HepG2 (cell line): Measurements from ENCODE around the gene LARP1. TPM values are rescaled to one million over a fixed set of nuclear protein-coding genes. Genes with fewer than 3 reads are reported as not detected.

ENCODE experiments used
- IKZF4 ChIP-seq: sonication (generic); formaldehyde crosslinking; IDR thresholded peaks from 2 replicates; pipeline ENCODE4 v1.5.1; 2020; ENCODE audit warnings: borderline replicate concordance, mild to moderate bottlenecking, low read depth, missing genetic modification reagents; ENCODE audit errors: not compliant biosample characterization
- JDP2 ChIP-seq: sonication (generic); formaldehyde crosslinking; IDR thresholded peaks from 2 replicates; pipeline ENCODE4 v1.8.1; 2022; ENCODE audit warnings: missing genetic modification reagents, borderline replicate concordance
- MIER3 ChIP-seq: IDR thresholded peaks from 2 replicates; pipeline ENCODE4 v1.6.1; 2016; ENCODE audit warnings: missing compliant biosample characterization, borderline replicate concordance
- NBN ChIP-seq: fragments of 450-650 bp; conservative IDR thresholded peaks from 2 replicates; pipeline ENCODE4 v1.6.1; 2017
- PAF1 ChIP-seq: IDR thresholded peaks from 2 replicates; pipeline ENCODE4 v1.6.1; 2016; ENCODE audit warnings: missing genetic modification reagents, missing compliant biosample characterization
- RXRB ChIP-seq: IDR thresholded peaks from 2 replicates; pipeline ENCODE4 v1.6.1; 2016; ENCODE audit warnings: borderline replicate concordance, missing genetic modification reagents, missing compliant biosample characterization
- SALL2 ChIP-seq: sonication (generic); formaldehyde crosslinking; IDR thresholded peaks from 2 replicates; pipeline ENCODE4 v1.8.1; 2023; ENCODE audit warnings: mild to moderate bottlenecking, missing genetic modification reagents, inconsistent platforms
- SP1 ChIP-seq, 2 experiments: fragments of 450-650 bp in 1 of 2; sonication (generic) in 1 of 2; formaldehyde crosslinking in 1 of 2; IDR thresholded peaks; 2 replicates each; pipeline versions ENCODE4 v1.4.0 to v1.6.1; 2016 to 2020; ENCODE audit warnings: missing genetic modification reagents in 1 of 2
- TCF7 ChIP-seq: sonication (generic); IDR thresholded peaks from 2 replicates; pipeline ENCODE4 v1.6.1; 2016; ENCODE audit warnings: antibody characterized with exemption, low read depth
- ZBTB21 ChIP-seq: sonication (generic); formaldehyde crosslinking; IDR thresholded peaks from 2 replicates; pipeline ENCODE4 v1.4.0; 2020; ENCODE audit warnings: missing genetic modification reagents
- ZBTB3 ChIP-seq: sonication (generic); formaldehyde crosslinking; IDR thresholded peaks from 2 replicates; pipeline ENCODE4 v1.4.0; 2020; ENCODE audit warnings: low read depth, mild to moderate bottlenecking, moderate library complexity, missing genetic modification reagents, borderline replicate concordance
- ZIK1 ChIP-seq: sonication (generic); formaldehyde crosslinking; IDR thresholded peaks from 2 replicates; pipeline ENCODE4 v1.5.0; 2020; ENCODE audit warnings: mild to moderate bottlenecking, low read depth, missing genetic modification reagents, borderline replicate concordance
- ZNF12 ChIP-seq: sonication (generic); formaldehyde crosslinking; IDR thresholded peaks from 2 replicates; pipeline ENCODE4 v1.5.0; 2020; ENCODE audit warnings: missing genetic modification reagents
- ZNF567 ChIP-seq: sonication (generic); formaldehyde crosslinking; IDR thresholded peaks from 2 replicates; pipeline ENCODE4 v1.8.1; 2023; ENCODE audit warnings: mild to moderate bottlenecking, missing genetic modification reagents, borderline replicate concordance
- ZNF614 ChIP-seq: IDR thresholded peaks from 2 replicates; pipeline ENCODE4 v1.6.1; 2018; ENCODE audit warnings: missing biosample characterization, missing genetic modification reagents, inconsistent platforms, borderline replicate concordance
- ZNF672 ChIP-seq: sonication (generic); formaldehyde crosslinking; IDR thresholded peaks from 2 replicates; pipeline ENCODE4 v1.8.1; 2022; ENCODE audit warnings: missing genetic modification reagents
- ZNF713 ChIP-seq: sonication (generic); formaldehyde crosslinking; IDR thresholded peaks from 2 replicates; pipeline ENCODE4 v1.4.0; 2020; ENCODE audit warnings: mild to moderate bottlenecking, missing genetic modification reagents
- polyA plus RNA-seq, 8 experiments: library from polyadenylated mRNA; depleted of rRNA in 3 of 8; stranded (reverse) in 7 of 8; unstranded in 1 of 8; fragments of >200 nt; fragmentation: Illumina TruSeq in 4 of 8; extraction: Trizol in 4 of 8; gene quantifications; 2 replicates each; pipeline versions ENCODE4 v1.2.1 to v1.2.3, GENCODE V29; 2011 to 2016; ENCODE audit warnings: low read depth in 4 of 8, missing spikeins in 1 of 8, mixed read lengths in 1 of 8; ENCODE audit not compliant: insufficient read depth in 1 of 8
- total RNA-seq, 5 experiments: library from RNA; depleted of rRNA; stranded (reverse); fragments of >200 nt; fragmentation: Illumina TruSeq; extraction: Trizol; gene quantifications; 2 replicates each; pipeline ENCODE4 v1.2.3, GENCODE V29; 2016; ENCODE audit warnings: low read depth in 1 of 5
- TF ChIP-seq, protein P1 (sequence below), 2 experiments: sonication (generic) in 1 of 2; formaldehyde crosslinking in 1 of 2; IDR thresholded peaks; 2 replicates each; pipeline versions ENCODE4 v1.6.1 to v1.9.0; 2014 to 2022; ENCODE audit warnings: antibody characterized with exemption in 1 of 2, borderline replicate concordance in 1 of 2, inconsistent platforms in 1 of 2, low read depth in 1 of 2, missing genetic modification reagents in 1 of 2
- TF ChIP-seq, protein P2 (sequence below): sonication (generic); formaldehyde crosslinking; IDR thresholded peaks from 2 replicates; pipeline ENCODE4 v1.4.0; 2020; ENCODE audit warnings: missing genetic modification reagents, mild to moderate bottlenecking, borderline replicate concordance
- TF ChIP-seq, protein P3 (sequence below): IDR thresholded peaks from 2 replicates; pipeline ENCODE4 v1.6.1; 2016; ENCODE audit warnings: mild to moderate bottlenecking, missing biosample characterization, missing genetic modification reagents

LARP1 gene
- total and polyA plus RNA-seq, 2 of the 13 experiments (the other 11 are each of a cell fraction or from before 2014, with no cell fraction given) = 45.2 to 61.4 TPM

DNA sequence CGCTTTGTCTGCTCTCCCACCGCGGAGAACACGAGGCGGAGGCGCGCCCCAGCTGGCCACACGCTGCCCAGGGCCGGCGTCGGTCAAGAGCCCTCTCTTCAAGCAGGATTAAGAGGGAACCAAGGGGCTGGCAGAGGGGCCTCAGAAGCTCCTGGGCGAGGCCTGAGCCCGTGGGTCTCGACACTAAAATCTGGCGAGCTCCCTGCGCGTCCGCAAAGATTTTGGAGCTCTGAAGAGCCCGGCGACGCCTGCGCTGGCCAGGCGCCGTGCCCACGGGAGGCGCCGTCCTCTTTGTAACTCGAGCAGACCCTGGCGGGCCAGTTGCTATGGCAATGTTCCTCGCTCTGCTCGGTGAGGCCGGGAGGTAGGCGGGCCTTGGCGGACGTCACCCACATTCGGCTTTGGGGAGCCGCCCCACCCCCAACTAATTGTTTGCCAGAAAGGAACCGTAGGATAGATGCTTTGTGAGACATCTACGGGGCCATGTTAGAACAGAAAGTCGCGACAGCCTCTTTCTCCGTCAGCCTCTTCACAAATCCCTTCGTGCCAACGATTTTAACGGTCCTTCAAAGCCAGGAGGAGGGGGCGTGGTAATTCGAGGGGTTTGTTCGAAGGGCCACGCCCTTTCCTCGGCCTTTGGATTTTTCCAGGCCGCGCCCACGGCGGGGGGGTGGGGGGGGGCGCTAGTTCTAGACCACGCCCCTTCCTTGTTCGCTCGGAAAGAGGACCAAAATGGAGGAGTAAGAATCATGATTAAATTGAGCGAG lies 102.5 kb downstream of the LARP1 start (continued):
- TF ChIP-seq, protein P1, sequence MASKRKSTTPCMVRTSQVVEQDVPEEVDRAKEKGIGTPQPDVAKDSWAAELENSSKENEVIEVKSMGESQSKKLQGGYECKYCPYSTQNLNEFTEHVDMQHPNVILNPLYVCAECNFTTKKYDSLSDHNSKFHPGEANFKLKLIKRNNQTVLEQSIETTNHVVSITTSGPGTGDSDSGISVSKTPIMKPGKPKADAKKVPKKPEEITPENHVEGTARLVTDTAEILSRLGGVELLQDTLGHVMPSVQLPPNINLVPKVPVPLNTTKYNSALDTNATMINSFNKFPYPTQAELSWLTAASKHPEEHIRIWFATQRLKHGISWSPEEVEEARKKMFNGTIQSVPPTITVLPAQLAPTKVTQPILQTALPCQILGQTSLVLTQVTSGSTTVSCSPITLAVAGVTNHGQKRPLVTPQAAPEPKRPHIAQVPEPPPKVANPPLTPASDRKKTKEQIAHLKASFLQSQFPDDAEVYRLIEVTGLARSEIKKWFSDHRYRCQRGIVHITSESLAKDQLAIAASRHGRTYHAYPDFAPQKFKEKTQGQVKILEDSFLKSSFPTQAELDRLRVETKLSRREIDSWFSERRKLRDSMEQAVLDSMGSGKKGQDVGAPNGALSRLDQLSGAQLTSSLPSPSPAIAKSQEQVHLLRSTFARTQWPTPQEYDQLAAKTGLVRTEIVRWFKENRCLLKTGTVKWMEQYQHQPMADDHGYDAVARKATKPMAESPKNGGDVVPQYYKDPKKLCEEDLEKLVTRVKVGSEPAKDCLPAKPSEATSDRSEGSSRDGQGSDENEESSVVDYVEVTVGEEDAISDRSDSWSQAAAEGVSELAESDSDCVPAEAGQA (IDR thresholded peaks at IDR 0.05; ENCODE audit: low read depth) = no peak
- TF ChIP-seq, protein P1 (CRISPR knock-in tag; IDR thresholded peaks at IDR 0.05; ENCODE audit: borderline replicate concordance) = no peak
- TF ChIP-seq PAF1 (CRISPR knock-in tag) (no peak), ZIK1 (CRISPR knock-in tag) (no peak; the same call in 1 of the 2 replicates), ZBTB3 (CRISPR knock-in tag) (no peak), RXRB (no peak), NBN (no peak), ZNF567 (CRISPR knock-in tag) (no peak), IKZF4 (CRISPR knock-in tag) (no peak), ZBTB21 (CRISPR knock-in tag) (no peak), SALL2 (CRISPR knock-in tag) (no peak; the same call in 1 of the 2 replicates), ZNF713 (CRISPR knock-in tag) (no peak), MIER3 (CRISPR knock-in tag) (no peak; the same call in 1 of the 2 replicates), ZNF614 (CRISPR knock-in tag) (no peak), ZNF12 (CRISPR knock-in tag) (peak; percentile 37; the same call in 1 of the 2 replicates), SP1 (IDR thresholded peaks at IDR 0.05) (no peak), SP1 (CRISPR knock-in tag; IDR thresholded peaks at IDR 0.05) (no peak), TCF7 (0 out of 2 replicates have a peak, but pooled peaks have one; percentile 17), ZNF672 (no peak), JDP2 (CRISPR knock-in tag) (no peak)
- TF ChIP-seq, protein P2, sequence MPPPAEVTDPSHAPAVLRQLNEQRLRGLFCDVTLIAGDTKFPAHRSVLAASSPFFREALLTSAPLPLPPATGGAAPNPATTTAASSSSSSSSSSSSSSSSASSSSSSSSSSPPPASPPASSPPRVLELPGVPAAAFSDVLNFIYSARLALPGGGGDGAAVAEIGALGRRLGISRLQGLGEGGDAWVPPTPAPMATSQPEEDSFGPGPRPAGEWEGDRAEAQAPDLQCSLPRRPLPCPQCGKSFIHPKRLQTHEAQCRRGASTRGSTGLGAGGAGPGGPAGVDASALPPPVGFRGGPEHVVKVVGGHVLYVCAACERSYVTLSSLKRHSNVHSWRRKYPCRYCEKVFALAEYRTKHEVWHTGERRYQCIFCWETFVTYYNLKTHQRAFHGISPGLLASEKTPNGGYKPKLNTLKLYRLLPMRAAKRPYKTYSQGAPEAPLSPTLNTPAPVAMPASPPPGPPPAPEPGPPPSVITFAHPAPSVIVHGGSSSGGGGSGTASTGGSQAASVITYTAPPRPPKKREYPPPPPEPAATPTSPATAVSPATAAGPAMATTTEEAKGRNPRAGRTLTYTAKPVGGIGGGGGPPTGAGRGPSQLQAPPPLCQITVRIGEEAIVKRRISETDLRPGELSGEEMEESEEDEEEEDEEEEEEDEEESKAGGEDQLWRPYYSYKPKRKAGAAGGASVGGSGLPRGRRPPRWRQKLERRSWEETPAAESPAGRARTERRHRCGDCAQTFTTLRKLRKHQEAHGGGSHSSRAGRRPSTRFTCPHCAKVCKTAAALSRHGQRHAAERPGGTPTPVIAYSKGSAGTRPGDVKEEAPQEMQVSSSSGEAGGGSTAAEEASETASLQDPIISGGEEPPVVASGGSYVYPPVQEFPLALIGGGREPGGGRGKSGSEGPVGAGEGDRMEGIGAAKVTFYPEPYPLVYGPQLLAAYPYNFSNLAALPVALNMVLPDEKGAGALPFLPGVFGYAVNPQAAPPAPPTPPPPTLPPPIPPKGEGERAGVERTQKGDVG (CRISPR knock-in tag) = no peak
- TF ChIP-seq, protein P3, sequence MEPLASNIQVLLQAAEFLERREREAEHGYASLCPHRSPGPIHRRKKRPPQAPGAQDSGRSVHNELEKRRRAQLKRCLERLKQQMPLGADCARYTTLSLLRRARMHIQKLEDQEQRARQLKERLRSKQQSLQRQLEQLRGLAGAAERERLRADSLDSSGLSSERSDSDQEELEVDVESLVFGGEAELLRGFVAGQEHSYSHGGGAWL (CRISPR knock-in tag) = peak; percentile 28; the same call in 1 of the 2 replicates
